IgD-negative memory B cell (primary cell): Measurements from ENCODE around the gene SMG5. TPM values are rescaled to one million over a fixed set of nuclear protein-coding genes. Genes with fewer than 3 reads are reported as not detected.

Experiments
- H3K27ac Mint-ChIP-seq, 3 donors: one replicate each; pipeline ENCODE4 v1.8.0; 2020 to 2022; ENCODE audit warnings: mild to moderate bottlenecking in 3 of 3, mixed read lengths in 3 of 3, moderate library complexity in 1 of 3
- H3K27me3 Mint-ChIP-seq: one replicate; pipeline ENCODE4 v1.8.0; 2021; ENCODE audit warnings: mixed read lengths
- H3K36me3 Mint-ChIP-seq: one replicate; pipeline ENCODE4 v1.8.0; 2020; ENCODE audit warnings: mild to moderate bottlenecking, mixed read lengths
- H3K4me1 Mint-ChIP-seq, 3 donors: one replicate each; pipeline ENCODE4 v1.8.0; 2020 to 2022; ENCODE audit warnings: mixed read lengths in 3 of 3, mild to moderate bottlenecking in 1 of 3
- H3K4me3 Mint-ChIP-seq, 4 donors: one replicate each; pipeline ENCODE4 v1.8.0; 2020 to 2022; ENCODE audit warnings: mild to moderate bottlenecking in 4 of 4, mixed read lengths in 4 of 4, moderate library complexity in 3 of 4
- H3K9me3 Mint-ChIP-seq, 3 donors: one replicate each; pipeline ENCODE4 v1.8.0; 2020 to 2021; ENCODE audit warnings: mixed read lengths in 3 of 3, mild to moderate bottlenecking in 1 of 3
- polyA plus RNA-seq: library from polyadenylated mRNA; unstranded; fragments of 300-500 nt; fragmentation: Illumina TruSeq; gene quantifications from one replicate; pipeline ENCODE4 v1.2.3, GENCODE V29; 2021

The SMG5 gene
- polyA plus RNA-seq, 1 donor from 2014 or later, result 27.2 TPM

DNA sequence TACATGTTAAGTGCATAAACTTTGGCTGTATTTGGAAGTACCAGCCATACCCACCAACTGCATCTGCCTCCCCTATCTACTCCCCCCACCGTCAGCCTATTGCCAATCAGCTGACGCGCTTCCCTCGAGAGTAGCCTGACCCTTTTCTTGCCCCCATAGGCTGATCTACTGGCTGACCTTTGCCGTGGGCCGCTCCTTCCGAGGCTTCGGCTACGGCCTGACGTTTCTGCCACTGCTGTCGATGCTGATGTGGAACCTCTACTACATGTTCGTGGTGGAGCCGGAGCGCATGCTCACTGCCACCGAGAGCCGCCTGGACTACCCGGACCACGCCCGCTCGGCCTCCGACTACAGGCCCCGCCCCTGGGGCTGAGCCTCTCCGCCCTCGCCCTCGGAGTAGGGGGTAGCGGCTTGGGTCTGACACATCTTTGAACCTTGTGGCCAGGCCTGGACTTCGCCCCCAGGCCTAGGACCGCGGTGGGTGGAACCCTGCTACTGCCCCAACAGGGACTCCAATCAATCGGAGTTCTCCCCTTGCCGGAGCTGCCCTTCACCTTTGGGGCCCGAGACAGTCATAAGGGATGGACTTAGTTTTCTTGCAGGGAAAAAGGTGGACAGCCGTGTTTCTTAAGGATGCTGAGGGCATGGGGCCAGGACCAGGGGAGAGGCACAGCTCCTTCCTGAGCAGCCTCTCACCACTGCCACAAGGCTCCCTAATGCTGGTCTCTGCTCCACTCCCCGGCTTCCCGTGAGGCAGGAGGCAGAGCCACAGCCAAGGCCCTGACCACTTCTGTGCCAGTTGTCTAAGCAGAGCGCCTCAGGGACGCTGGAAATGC is 8.8 kb upstream of the SMG5 start:
- Mint-ChIP-seq H3K27ac (peak overlapping the region in 2 of 3 donors; percentile 59 to 89), H3K4me3 (peak overlapping the region; percentile 63 to 90 (median 72)), H3K4me1 (peaks cover 5 to 16% (median 13%) of the 10 kb centered on the region in 3 donors), H3K36me3 (peaks cover 3% of the 10 kb centered on the region), H3K9me3 (no peaks in the 10 kb centered on the region), H3K27me3 (no peaks in the 10 kb centered on the region)

- Mint-ChIP-seq H3K9me3 (no peaks in the 10 kb centered on the region), H3K27me3 (no peaks in the 10 kb centered on the region), H3K4me3 (peak overlapping the region in 1 of 4 donors; percentile 15), H3K36me3 (peaks cover 3% of the 10 kb centered on the region), H3K4me1 (peaks cover 1 to 10% (median 5%) of the 10 kb centered on the region in 3 donors), H3K27ac (no peak overlapping the region)
These were observed 7.2 kb upstream of the SMG5 start for GRCh38 chr1:156289857-156290256.

DNA sequence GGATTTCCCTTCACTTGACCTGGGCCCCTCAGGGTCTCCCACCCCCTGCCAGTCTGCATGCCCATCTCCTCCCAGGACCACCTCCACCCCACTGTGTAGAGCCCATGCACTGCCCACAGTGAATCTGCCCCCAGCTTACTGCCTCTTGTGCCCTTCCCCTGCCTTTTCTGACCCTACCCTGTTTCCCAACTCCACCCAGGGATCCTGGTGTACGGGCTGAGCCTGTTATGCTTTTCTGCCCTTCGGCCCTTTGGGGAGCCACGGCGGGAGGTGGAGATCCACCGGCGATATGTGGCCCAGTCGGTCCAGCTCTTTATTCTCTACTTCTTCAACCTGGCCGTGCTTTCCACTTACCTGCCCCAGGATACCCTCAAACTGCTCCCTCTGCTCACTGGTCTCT is 3.4 kb upstream of the SMG5 start:
- Mint-ChIP-seq H3K4me1 (peaks cover 18 to 26% (median 21%) of the 10 kb centered on the region in 3 donors), H3K27me3 (no peaks in the 10 kb centered on the region), H3K9me3 (peaks cover 0 to 2% (median 0%) of the 10 kb centered on the region in 3 donors), H3K36me3 (peaks cover 5% of the 10 kb centered on the region), H3K27ac (no peak overlapping the region), H3K4me3 (peak overlapping the region in 2 of 4 donors; percentile 12 to 33)

GRCh38 chr1:156285437-156285836 is 2.8 kb upstream of the SMG5 start:
- Mint-ChIP-seq H3K36me3 (peaks cover 5% of the 10 kb centered on the region), H3K27me3 (no peaks in the 10 kb centered on the region), H3K4me3 (peak overlapping the region in 1 of 4 donors; percentile 11), H3K4me1 (peaks cover 24 to 32% (median 26%) of the 10 kb centered on the region in 3 donors), H3K9me3 (peaks cover 0 to 2% (median 0%) of the 10 kb centered on the region in 3 donors), H3K27ac (no peak overlapping the region)

GRCh38 chr1:156284757-156285156 is 2.1 kb upstream of the SMG5 start:
- peaks cover 0 to 2% (median 0%) of the 10 kb centered on the region in 3 donors for H3K9me3 Mint-ChIP-seq
- no peaks in the 10 kb centered on the region for H3K27me3 Mint-ChIP-seq
- H3K36me3 Mint-ChIP-seq, result peaks cover 4% of the 10 kb centered on the region
- peaks cover 24 to 36% (median 32%) of the 10 kb centered on the region in 3 donors for H3K4me1 Mint-ChIP-seq
- no peak overlapping the region for H3K27ac Mint-ChIP-seq
- peak overlapping the region in 1 of 4 donors; percentile 11 for H3K4me3 Mint-ChIP-seq

DNA sequence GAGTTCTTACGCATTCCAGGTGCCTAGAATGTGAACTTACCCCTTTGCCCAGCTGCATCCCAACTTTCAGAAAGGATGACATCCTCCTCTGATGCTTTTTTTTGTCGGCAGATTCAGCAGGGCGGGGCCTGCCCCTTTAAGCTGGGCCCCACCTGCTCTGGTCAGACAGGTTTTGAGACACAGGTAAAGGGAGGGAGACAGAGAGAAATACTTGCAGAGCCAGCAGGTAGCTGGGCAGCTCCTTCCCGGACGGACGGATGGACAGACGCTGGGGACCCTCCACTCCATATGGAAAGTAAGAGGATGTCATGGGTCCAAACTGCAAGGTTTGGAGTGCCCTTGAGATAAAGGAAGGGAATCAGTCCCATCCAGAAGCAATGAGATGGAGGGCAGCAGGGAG is 1.5 kb upstream of the SMG5 start, which contains the start of gene TMEM79:
TMEM79 (plus strand) TSS at position 214 of the 400 bp plus-strand sequence. CDS start 902 bp downstream, outside the sequence.
- Mint-ChIP-seq H3K27me3 (no peaks in the 10 kb centered on the region), H3K9me3 (peaks cover 0 to 2% (median 0%) of the 10 kb centered on the region in 3 donors), H3K4me3 (peak within 1 kb of the TSS; percentile 94 to 98 (median 96)), H3K27ac (peak within 1 kb of the TSS in 2 of 3 donors; percentile 94 to 95), H3K4me1 (peaks cover 24 to 34% (median 32%) of the 10 kb centered on the region in 3 donors), H3K36me3 (peaks cover 3% of the 10 kb centered on the region)

- peaks cover 24 to 34% (median 32%) of the 10 kb centered on the region in 3 donors for H3K4me1 Mint-ChIP-seq
- peak overlapping the region in 2 of 3 donors; percentile 94 to 95 for H3K27ac Mint-ChIP-seq
- H3K36me3 Mint-ChIP-seq, result peaks cover 2% of the 10 kb centered on the region
- H3K9me3 Mint-ChIP-seq, result peaks cover 0 to 2% (median 0%) of the 10 kb centered on the region in 3 donors
- H3K27me3 Mint-ChIP-seq, result no peaks in the 10 kb centered on the region
- peak overlapping the region; percentile 94 to 98 (median 96) for H3K4me3 Mint-ChIP-seq
These were observed 896 bp upstream of the SMG5 start for GRCh38 chr1:156283521-156283920.

DNA sequence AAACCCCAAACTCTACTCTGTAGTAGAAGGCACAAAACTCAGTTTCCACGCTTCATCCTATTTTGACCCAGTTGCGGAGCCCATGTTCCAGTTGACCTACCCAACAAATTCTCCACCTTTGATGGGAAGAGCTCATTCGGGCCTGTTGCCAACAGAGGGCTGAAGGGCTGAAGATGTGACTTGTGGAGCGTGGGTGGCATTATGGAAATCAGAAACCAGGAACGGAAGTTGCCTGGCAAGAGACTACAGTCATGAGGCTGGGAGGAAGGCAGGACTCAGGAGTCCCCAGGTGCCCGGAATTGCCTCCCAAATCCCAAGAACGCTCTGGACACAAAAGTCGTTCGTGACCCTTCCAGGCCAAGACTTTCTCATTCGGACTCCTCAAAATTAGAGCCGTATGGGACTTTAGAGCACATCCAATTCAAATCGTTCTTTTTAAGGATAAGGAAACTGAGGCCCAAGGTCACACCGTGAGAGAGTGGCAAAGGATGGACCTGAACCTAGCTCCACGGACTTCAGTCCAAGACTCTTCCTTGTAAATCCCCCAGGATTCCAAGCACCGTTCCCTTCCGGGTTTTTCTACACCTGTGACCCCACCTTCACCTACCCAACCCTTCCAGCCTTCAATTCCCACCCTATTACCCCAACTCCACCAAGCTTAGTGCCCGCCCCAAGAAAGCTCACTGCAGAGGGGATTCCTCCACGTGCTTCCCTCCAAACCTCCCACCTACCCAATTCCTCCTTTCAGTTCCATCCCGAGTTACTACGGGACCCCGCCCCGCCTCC is 739 bp downstream of the SMG5 start:
- Mint-ChIP-seq H3K27me3 (no peaks in the 10 kb centered on the region), H3K27ac (peak overlapping the region; percentile 91 to 95 (median 94)), H3K36me3 (peaks cover 2% of the 10 kb centered on the region), H3K4me1 (peaks cover 24 to 34% (median 32%) of the 10 kb centered on the region in 3 donors), H3K9me3 (peaks cover 0 to 2% (median 0%) of the 10 kb centered on the region in 3 donors), H3K4me3 (peak overlapping the region; percentile 94 to 98 (median 96))

DNA sequence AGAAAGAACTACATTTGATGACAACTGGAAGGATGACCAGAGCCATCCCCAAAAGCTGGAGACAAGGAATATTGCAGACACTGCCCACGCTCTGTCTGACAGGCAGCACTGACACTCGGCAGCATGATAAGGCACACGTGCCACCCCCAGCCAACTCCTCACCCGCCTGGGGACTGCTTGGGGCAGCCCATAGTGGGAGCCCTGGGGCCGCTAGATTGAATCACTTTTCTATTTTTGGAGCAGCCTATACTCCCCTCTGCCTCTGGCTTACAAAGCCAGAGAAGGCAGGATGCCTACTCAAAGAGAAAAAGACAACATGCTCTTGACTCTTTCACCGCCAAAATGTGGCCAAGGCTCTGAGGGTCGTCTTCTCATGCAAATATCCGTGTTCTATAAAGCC is 1.3 kb downstream of the SMG5 start:
- H3K4me1 Mint-ChIP-seq, result peaks cover 24 to 34% (median 32%) of the 10 kb centered on the region in 3 donors
- H3K9me3 Mint-ChIP-seq, result peaks cover 0 to 2% (median 0%) of the 10 kb centered on the region in 3 donors
- H3K36me3 Mint-ChIP-seq, result peaks cover 2% of the 10 kb centered on the region
- H3K27ac Mint-ChIP-seq, result peak overlapping the region; percentile 59 to 95 (median 91)
- H3K27me3 Mint-ChIP-seq, result no peaks in the 10 kb centered on the region
- peak overlapping the region; percentile 94 to 98 (median 96) for H3K4me3 Mint-ChIP-seq

DNA sequence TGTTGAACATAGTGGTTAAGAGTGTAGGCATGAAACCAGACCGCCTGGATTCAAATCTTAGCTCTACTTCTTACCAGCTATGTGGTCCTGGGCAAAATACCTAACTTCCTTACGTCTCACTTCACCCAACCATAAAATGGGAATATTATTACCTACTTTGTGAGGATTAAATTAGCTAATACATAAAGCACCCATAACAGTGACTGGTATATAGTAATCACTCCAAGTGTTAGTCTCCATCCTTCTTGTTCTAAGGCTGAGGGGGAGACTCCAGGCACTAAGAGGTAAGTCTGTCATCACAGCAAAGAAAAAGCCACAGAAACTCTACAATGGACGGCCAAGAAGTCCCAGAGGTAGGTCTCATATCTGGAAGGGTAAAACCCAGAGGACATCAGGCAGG is 2.8 kb downstream of the SMG5 start:
- Mint-ChIP-seq H3K4me3 (peak overlapping the region in 2 of 4 donors; percentile 34 to 98), H3K27ac (peak overlapping the region; percentile 22 to 95 (median 47)), H3K36me3 (peaks cover 2% of the 10 kb centered on the region), H3K9me3 (peaks cover 0 to 2% (median 0%) of the 10 kb centered on the region in 3 donors), H3K27me3 (no peaks in the 10 kb centered on the region), H3K4me1 (peaks cover 24 to 34% (median 32%) of the 10 kb centered on the region in 3 donors)

DNA sequence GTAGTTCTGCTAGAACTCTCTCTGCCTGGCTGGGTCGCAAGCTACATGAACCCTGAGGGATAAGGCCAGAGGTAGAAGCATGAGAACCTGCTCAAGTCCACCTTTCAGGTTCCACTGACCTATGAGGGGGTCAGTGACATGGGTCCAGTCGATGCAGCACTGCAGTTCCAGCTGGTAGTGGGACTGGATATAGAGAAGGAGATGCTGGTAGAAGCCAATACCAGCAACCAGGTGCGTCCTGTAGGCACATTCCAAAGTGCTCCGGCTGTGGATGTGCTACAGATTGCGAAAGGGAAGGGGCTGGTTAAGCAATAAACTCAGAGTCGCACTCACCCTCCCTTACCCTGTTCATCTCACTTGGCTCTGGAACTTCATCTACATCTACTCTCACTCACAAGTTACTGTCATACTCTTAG is 5.7 kb downstream of the SMG5 start:
- Mint-ChIP-seq H3K4me1 (peaks cover 12 to 21% (median 18%) of the 10 kb centered on the region in 3 donors), H3K4me3 (no peak overlapping the region), H3K9me3 (no peaks in the 10 kb centered on the region), H3K27me3 (no peaks in the 10 kb centered on the region), H3K27ac (peak overlapping the region in 1 of 3 donors; percentile 82), H3K36me3 (peaks cover 6% of the 10 kb centered on the region)

GRCh38 chr1:156276532-156276931 is 6.1 kb downstream of the SMG5 start:
- no peaks in the 10 kb centered on the region for H3K9me3 Mint-ChIP-seq
- peaks cover 11 to 18% (median 15%) of the 10 kb centered on the region in 3 donors for H3K4me1 Mint-ChIP-seq
- no peak overlapping the region for H3K27ac Mint-ChIP-seq
- H3K27me3 Mint-ChIP-seq, result no peaks in the 10 kb centered on the region
- H3K36me3 Mint-ChIP-seq, result peaks cover 6% of the 10 kb centered on the region
- H3K4me3 Mint-ChIP-seq, result no peak overlapping the region

DNA sequence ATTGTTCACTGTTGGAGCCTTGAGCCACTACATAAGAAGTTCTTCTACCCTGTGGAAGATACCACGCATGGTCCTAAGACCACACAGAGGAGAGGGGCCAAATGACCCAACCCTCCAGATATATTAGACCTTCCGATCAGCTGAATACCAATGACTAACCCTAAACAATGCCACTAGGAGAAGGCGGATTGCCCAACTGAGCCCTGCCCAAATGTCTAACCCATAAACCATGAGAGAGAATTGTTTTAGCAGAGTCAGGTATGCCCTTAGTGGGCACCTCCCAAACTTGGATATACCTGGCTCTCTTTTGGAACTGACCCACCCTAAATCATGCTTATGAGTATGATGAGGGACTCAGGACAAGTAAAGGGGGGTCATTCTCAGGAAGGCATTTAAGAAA is 12.3 kb downstream of the SMG5 start:
- H3K4me3 Mint-ChIP-seq, result no peak overlapping the region
- no peaks in the 10 kb centered on the region for H3K27me3 Mint-ChIP-seq
- H3K4me1 Mint-ChIP-seq, result no peaks in the 10 kb centered on the region
- H3K9me3 Mint-ChIP-seq, result no peaks in the 10 kb centered on the region
- no peak overlapping the region for H3K27ac Mint-ChIP-seq
- H3K36me3 Mint-ChIP-seq, result peaks cover 8% of the 10 kb centered on the region

DNA sequence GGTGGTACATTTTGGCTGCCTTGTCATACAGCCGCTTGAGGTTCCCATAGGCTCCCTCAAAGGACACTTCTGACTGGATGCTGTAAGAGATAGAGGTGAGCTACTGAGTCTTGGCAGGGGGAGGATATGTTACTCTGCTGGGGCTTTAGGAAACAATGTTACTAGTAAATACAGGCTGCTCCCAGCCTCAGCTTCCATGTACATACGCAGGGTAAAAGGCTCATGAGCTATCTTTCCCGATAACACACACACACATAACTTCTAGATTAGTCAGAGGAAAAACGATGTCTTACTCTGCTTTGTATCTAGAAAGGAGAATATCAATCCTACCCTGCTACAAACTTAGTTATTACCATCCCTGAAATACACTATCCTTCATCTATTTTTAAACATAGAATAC is 14.3 kb downstream of the SMG5 start:
- no peaks in the 10 kb centered on the region for H3K4me1 Mint-ChIP-seq
- peaks cover 10% of the 10 kb centered on the region for H3K36me3 Mint-ChIP-seq
- no peak overlapping the region for H3K27ac Mint-ChIP-seq
- no peaks in the 10 kb centered on the region for H3K9me3 Mint-ChIP-seq
- no peak overlapping the region for H3K4me3 Mint-ChIP-seq
- H3K27me3 Mint-ChIP-seq, result no peaks in the 10 kb centered on the region

DNA sequence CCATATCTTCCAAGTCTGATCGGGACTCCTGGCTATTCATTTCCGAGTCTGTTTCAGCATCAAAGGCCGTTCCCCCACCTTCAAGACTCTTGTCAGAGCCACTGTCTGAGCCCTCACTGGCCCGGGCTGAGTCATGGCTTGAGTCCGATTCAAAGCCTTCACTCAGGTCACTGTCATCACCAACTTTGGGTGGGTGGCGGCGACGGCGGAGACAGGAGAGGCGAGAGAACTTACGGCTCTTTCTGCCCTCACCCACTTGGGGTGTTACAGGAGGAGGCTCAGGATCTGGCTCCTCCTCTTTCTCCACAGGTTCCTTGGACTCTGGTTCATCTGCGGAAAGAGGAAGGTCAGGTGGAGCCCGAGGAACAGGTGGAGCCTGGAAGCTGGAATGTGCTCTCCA is 16.6 kb downstream of the SMG5 start:
- Mint-ChIP-seq H3K36me3 (peaks cover 7% of the 10 kb centered on the region), H3K27me3 (no peaks in the 10 kb centered on the region), H3K9me3 (no peaks in the 10 kb centered on the region)

More for the DNA sequence above, 16.6 kb downstream of the SMG5 start:
- Mint-ChIP-seq H3K27ac (no peak overlapping the region), H3K4me3 (no peak overlapping the region), H3K4me1 (no peaks in the 10 kb centered on the region)
